B cell (primary cell): ENCODE data around the gene C9orf152. TPM values are rescaled to one million over a fixed set of nuclear protein-coding genes. Genes with fewer than 3 reads are reported as not detected.

Experiments
- ATAC-seq: fragments of 200-7000 bp; cut with Tn5 transposase; one replicate; pipeline ENCODE4 v1.10.0; 2021; ENCODE audit warnings: low read depth, mild to moderate bottlenecking, moderate number of reproducible peaks, moderate library complexity
- CTCF ChIA-PET: fragments of 350-600 bp; sonication (Branson Sonifier 250); formaldehyde crosslinking; loops from one replicate; lab custom pipeline; 2021; ENCODE audit warnings: antibody characterized with exemption, inconsistent platforms; lab: Charles Lee
- POLR2A ChIA-PET: fragments of 350-600 bp; sonication (Branson Sonifier 250); formaldehyde crosslinking; loops from one replicate; lab custom pipeline; 2021; ENCODE audit warnings: antibody characterized with exemption; lab: Charles Lee
- DNase-seq: peaks from one replicate; pipeline ENCODE4 v3.0.0; 2013
- H2AFZ ChIP-seq: 2 replicates; pipeline ENCODE4 v1.6.1; 2012; ENCODE audit warnings: mild to moderate bottlenecking, low read depth, low read length; ENCODE audit not compliant: insufficient read depth, poor library complexity, severe bottlenecking
- H3K27ac ChIP-seq, 2 donors: 1 replicate in 1 of 2; 2 replicates in 1 of 2; pipeline ENCODE4 v1.5.1; 2012 to 2013; ENCODE audit warnings: low read length in 2 of 2, mild to moderate bottlenecking in 2 of 2, moderate library complexity in 1 of 2
- H3K27me3 ChIP-seq, 4 experiments: fragments of 200-600 bp in 1 of 4; sonication (generic) in 1 of 4; replicated peaks in 1 of 4; 1 replicate in 2 of 4; 2 replicates in 2 of 4; pipeline versions ENCODE4 v1.6.1 to v1.7.0; 2013 to 2016; ENCODE audit warnings: low read length in 3 of 4, mild to moderate bottlenecking in 2 of 4, mixed read lengths in 1 of 4, moderate library complexity in 1 of 4; ENCODE audit not compliant: insufficient read depth in 4 of 4, control insufficient read depth in 3 of 4; ENCODE audit errors: control extremely low read depth in 1 of 4
- H3K36me3 ChIP-seq, 2 experiments: replicated peaks in 1 of 2; 1 replicate in 1 of 2; 2 replicates in 1 of 2; pipeline versions ENCODE4 v1.6.1 to v1.7.1; 2013; ENCODE audit warnings: low read length in 1 of 2; ENCODE audit not compliant: insufficient read depth in 2 of 2, control insufficient read depth in 1 of 2; ENCODE audit errors: control extremely low read depth in 1 of 2, extremely low read depth in 1 of 2
- H3K4me1 ChIP-seq, 2 donors: fragments of 200-600 bp in 1 of 2; sonication (generic) in 1 of 2; 1 replicate in 1 of 2; 2 replicates in 1 of 2; pipeline versions ENCODE4 v1.5.1 to v1.6.1; 2013 to 2017; ENCODE audit warnings: low read length in 2 of 2; ENCODE audit not compliant: control insufficient read depth in 2 of 2, insufficient read depth in 2 of 2
- H3K4me2 ChIP-seq: replicated peaks from 2 replicates; pipeline ENCODE3; 2012; ENCODE audit warnings: mild to moderate bottlenecking, low read depth, low read length; ENCODE audit not compliant: poor library complexity, severe bottlenecking
- H3K4me3 ChIP-seq, 5 experiments: fragments of 200-600 bp in 1 of 5; sonication (generic) in 1 of 5; 1 replicate in 3 of 5; 2 replicates in 2 of 5; pipeline versions ENCODE4 v1.5.1 to v1.7.0; 2011 to 2016; ENCODE audit warnings: low read length in 4 of 5, mild to moderate bottlenecking in 4 of 5, low read depth in 2 of 5, control low read depth in 1 of 5, moderate library complexity in 1 of 5; ENCODE audit not compliant: insufficient read depth in 1 of 5; ENCODE audit errors: control extremely low read depth in 1 of 5, extremely low read depth in 1 of 5
- H3K79me2 ChIP-seq: fragments of 200-600 bp; sonication (generic); one replicate; pipeline ENCODE4 v1.6.0; 2016; ENCODE audit warnings: low read length; ENCODE audit not compliant: control insufficient read depth, insufficient read depth
- H3K9ac ChIP-seq: fragments of 200-600 bp; sonication (generic); 2 replicates; pipeline ENCODE4 v1.6.1; 2017; ENCODE audit warnings: mild to moderate bottlenecking, low read length, moderate library complexity
- H3K9me3 ChIP-seq, 3 donors: one replicate each; pipeline versions ENCODE4 v1.6.1 to v1.7.1; 2013; ENCODE audit warnings: low read length in 2 of 3; ENCODE audit not compliant: control insufficient read depth in 2 of 3, insufficient read depth in 1 of 3; ENCODE audit errors: control extremely low read depth in 1 of 3
- H4K20me1 ChIP-seq: 2 replicates; pipeline ENCODE4 v1.6.0; 2012; ENCODE audit warnings: mild to moderate bottlenecking, low read length; ENCODE audit not compliant: insufficient read depth, control insufficient read depth, poor library complexity, severe bottlenecking
- H3K27ac Mint-ChIP-seq: one replicate; pipeline ENCODE4 v1.8.0; 2021; ENCODE audit warnings: mixed read lengths
- H3K27me3 Mint-ChIP-seq: one replicate; pipeline ENCODE4 v1.8.0; 2021; ENCODE audit warnings: mixed read lengths
- H3K4me1 Mint-ChIP-seq: one replicate; pipeline ENCODE4 v1.8.0; 2021; ENCODE audit warnings: mixed read lengths
- H3K4me3 Mint-ChIP-seq: one replicate; pipeline ENCODE4 v1.8.0; 2021; ENCODE audit warnings: mixed read lengths
- H3K9me3 Mint-ChIP-seq: one replicate; pipeline ENCODE4 v1.8.0; 2022; ENCODE audit warnings: mixed read lengths; ENCODE audit not compliant: insufficient read depth
- EZH2 ChIP-seq: IDR thresholded peaks from 2 replicates; pipeline ENCODE4 v1.6.1; 2012; ENCODE audit warnings: borderline replicate concordance, low read depth, mild to moderate bottlenecking, moderate library complexity, low read length; ENCODE audit not compliant: insufficient read depth, poor library complexity, severe bottlenecking
- WGBS: methylation state at CpG from one replicate; pipeline ENCODE4 v1.1.5; 2013; ENCODE audit warnings: missing lambda C conversion rate; ENCODE audit not compliant: insufficient coverage; 5-methylcytosine and 5-hydroxymethylcytosine counted together
- intact Hi-C: fragments of 100-400 bp; cut with micrococcal nuclease; formaldehyde crosslinking; loops from one replicate; pipeline ENCODE4 v1.10.0; 2022
- polyA plus RNA-seq: library from polyadenylated mRNA; depleted of rRNA; stranded (reverse); fragments of >200 nt; gene quantifications from 2 replicates; pipeline ENCODE4 v1.2.3, GENCODE V29; 2012
- total RNA-seq, 2 donors: library from RNA; stranded (reverse); fragments of 120-200 nt in 1 of 2; gene quantifications; 1 replicate in 1 of 2; 2 replicates in 1 of 2; pipeline versions ENCODE4 v1.2.3 to v1.2.4, GENCODE V29; 2013 to 2022
- TF ChIP-seq, protein P1 (sequence below): fragments of 200-600 bp; IDR thresholded peaks from one replicate; pipeline ENCODE4 v1.8.0; 2022; ENCODE audit warnings: antibody characterized with exemption, mild to moderate bottlenecking

Gene C9orf152
- total and polyA plus RNA-seq, 2 donors (not counting 1 experiment from before 2014, with no cell fraction given): not detected

DNA sequence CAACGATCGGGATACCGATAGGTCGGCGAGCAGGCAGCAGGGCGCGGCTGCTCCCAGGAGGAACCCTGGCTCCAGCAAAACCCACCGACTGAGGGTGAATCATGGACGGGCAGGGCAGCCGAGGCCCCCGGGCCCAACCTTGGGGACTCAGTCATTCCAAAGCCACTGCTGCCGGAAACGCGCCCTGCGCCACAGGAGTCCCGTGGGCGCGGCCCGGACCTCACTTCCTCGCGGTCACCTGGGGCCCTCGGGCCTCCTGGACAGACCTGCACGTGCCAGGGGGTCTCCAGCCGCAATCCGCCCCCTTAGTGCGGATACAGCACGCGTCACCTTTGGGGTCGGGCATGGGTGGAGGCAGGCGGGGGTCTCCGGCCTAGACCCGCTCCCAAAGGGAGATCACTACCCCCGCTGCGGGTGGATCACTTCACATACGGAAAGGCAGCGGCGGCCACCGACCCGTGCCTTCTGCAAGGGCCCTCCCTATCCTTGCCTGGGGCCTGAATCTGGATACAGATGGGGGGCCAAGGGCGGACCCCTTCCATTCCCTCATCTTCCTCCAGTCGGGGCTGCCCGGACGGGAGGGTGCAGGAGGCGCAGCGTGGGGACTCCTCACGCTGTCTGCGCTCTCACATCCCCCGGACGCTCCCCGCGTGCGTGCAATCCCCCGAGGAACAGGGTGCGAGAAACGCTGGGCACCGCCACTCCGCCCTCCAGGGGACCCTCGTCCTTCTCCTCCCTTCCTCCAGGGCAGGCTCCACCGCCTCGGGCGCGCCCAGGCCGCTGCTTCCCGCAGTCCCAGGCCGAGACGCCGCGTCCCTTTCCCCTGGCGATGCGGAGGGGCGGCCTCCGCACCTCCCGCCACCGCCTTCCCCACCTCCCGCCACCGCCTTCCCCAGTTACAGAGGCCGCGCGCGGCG, 47.8 kb upstream of the C9orf152 start:
- H2AFZ ChIP-seq: peak overlapping the region; percentile 93
- POLR2A ChIA-PET: interaction anchor here (0.6 to 0.7 kb wide), 2 partner anchors 86 to 160 kb away, joined by 4 to 7 read pairs; no protein-coding TSS in a partner anchor
- under 1% methylated on average over 81 of the region's 81 CpGs for WGBS

More for the DNA sequence above, 47.8 kb upstream of the C9orf152 start:
- ATAC-seq (peak; percentile 36), DNase-seq (no peak)
- H3K27ac ChIP-seq: peak overlapping the region; percentile 20 to 66
- TF ChIP-seq, protein P1, sequence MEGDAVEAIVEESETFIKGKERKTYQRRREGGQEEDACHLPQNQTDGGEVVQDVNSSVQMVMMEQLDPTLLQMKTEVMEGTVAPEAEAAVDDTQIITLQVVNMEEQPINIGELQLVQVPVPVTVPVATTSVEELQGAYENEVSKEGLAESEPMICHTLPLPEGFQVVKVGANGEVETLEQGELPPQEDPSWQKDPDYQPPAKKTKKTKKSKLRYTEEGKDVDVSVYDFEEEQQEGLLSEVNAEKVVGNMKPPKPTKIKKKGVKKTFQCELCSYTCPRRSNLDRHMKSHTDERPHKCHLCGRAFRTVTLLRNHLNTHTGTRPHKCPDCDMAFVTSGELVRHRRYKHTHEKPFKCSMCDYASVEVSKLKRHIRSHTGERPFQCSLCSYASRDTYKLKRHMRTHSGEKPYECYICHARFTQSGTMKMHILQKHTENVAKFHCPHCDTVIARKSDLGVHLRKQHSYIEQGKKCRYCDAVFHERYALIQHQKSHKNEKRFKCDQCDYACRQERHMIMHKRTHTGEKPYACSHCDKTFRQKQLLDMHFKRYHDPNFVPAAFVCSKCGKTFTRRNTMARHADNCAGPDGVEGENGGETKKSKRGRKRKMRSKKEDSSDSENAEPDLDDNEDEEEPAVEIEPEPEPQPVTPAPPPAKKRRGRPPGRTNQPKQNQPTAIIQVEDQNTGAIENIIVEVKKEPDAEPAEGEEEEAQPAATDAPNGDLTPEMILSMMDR: no peak
- no peak for TF ChIP-seq EZH2
- Mint-ChIP-seq H3K4me3 (peak overlapping the region; percentile 92), H3K27me3 (no peaks in the 10 kb centered on the region), H3K27ac (peak overlapping the region; percentile 92), H3K4me1 (peaks cover 26% of the 10 kb centered on the region), H3K9me3 (no peaks in the 10 kb centered on the region)
- intact Hi-C loops: loop anchor here (2.0 to 10.0 kb wide), 6 partner anchors 91 to 1639 kb away; partner anchors contain the start of genes CTNNAL1, ECPAS and UGCG
- H3K4me2 ChIP-seq: peak overlapping the region; percentile 69
- no peaks in the 10 kb centered on the region for H3K27me3 ChIP-seq
- H3K79me2 ChIP-seq: no peaks in the 10 kb centered on the region
- H4K20me1 ChIP-seq: no peaks in the 10 kb centered on the region
- peaks cover 5 to 21% of the 10 kb centered on the region in 2 donors for H3K4me1 ChIP-seq
- H3K9me3 ChIP-seq: no peaks in the 10 kb centered on the region
- H3K9ac ChIP-seq: peak overlapping the region; percentile 81
- H3K36me3 ChIP-seq: no peaks in the 10 kb centered on the region
- peak overlapping the region; percentile 48 to 88 (median 83) for H3K4me3 ChIP-seq
- CTCF ChIA-PET: interaction anchor here (0.8 kb wide), 1 partner anchor 352 kb away, joined by 3 read pairs; no protein-coding TSS in a partner anchor
